ENCODE data around the gene LIPF.
"Not testable (repeated sequence)": the region's sequence is repeated elsewhere in the genome, so short reads cannot be mapped to it uniquely, and the experiment has no call there.

The LIPF gene, protein sequence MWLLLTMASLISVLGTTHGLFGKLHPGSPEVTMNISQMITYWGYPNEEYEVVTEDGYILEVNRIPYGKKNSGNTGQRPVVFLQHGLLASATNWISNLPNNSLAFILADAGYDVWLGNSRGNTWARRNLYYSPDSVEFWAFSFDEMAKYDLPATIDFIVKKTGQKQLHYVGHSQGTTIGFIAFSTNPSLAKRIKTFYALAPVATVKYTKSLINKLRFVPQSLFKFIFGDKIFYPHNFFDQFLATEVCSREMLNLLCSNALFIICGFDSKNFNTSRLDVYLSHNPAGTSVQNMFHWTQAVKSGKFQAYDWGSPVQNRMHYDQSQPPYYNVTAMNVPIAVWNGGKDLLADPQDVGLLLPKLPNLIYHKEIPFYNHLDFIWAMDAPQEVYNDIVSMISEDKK

DNA sequence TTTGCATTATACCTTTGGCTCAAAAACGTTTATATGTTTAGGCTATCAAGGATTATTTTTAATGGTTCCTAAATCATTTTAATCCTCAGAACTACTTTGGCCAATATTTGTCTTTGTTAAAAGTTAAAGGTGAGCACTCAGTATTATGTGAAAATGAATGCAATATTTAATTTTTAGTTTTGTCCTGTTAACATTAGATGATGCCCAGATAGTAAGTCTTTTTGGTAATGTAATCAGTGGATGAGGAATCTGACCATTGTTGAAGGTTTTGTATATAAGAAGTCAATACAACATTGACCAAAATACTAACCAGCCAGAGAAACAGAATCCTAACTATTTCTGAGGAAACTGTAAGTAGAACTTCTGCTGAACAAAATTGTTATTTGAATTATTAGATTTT, at the start of gene LIPF:
LIPF (plus strand) TSS at position 301 of the 400 bp plus-strand sequence. CDS start 2,856 bp downstream, outside the sequence.
- no peak for DNase-seq (ENCODE audit: low read depth in 2 of 2)

DNA sequence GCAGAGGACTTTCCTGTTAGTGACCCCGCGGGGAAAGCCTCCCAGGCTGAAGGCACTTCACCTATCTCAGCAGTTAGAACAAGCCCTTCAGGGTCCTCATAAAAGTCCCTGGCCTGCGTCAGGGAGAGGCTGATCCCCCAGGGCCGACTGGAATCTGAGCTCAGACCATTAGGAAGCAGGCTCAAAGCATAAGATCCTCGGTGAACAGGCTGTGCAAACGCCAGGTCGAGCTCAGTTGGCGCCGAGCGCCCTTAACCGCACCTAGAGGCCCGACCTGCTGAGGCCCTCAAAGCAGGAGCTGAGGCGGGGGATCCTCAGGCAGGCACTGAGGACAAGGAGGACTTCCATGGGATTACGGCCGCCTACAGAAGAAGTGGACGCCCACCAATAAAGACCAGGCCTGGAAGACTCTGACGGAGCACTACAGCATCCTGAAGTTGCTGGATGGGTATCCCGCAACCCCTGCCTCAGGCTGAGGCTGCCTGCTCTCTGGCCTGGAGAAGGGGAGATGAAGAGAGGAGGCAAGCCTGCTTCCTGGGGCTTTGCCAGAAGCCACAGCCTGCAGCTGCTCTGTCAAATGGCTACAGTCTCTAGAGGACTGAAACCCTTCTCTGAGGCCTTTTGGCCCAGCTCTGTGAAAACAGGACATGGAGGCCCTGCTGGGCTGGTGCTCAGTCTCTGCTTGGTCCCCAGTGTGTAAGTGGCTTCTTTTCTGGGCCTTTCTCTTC, 47.8 kb upstream of the LIPF start:
- no peak for DNase-seq (ENCODE audit: low read depth in 2 of 2)

GRCh38 chr10:88617772-88618300, 46.4 kb upstream of the LIPF start:
- no peak for DNase-seq (ENCODE audit: low read depth in 2 of 2)

DNA sequence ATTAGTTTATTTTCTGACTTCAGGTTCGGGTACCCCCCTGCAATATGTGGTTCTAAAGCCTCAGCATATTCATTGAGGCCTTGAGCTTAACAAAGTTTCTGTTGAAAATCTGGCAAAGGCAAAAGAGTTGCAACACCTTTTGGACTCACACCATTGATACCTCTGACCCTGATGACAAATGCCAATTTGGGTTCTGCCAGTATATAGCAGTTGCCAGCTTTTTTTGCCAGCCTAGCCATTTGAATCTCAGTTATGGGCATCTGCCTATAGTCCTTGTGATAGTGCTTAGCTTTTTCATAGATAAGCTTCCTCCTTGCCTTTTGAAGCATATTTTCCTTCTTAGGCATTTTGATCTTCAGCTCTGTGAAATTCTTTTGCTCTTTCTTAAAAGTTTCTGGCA, 45.7 kb upstream of the LIPF start:
- DNase-seq (ENCODE audit: low read depth in 2 of 2): no peak

- DNase-seq (ENCODE audit: low read depth in 2 of 2): no peak
Measured at GRCh38 chr10:88620441-88620840, 43.8 kb upstream of the LIPF start.

GRCh38 chr10:88623835-88624234, 40.4 kb upstream of the LIPF start:
- no peak for DNase-seq (ENCODE audit: low read depth in 2 of 2)

- no peak for DNase-seq (ENCODE audit: low read depth in 2 of 2)
Measured at GRCh38 chr10:88624840-88625239, 39.4 kb upstream of the LIPF start.

GRCh38 chr10:88640186-88640585, 24.1 kb upstream of the LIPF start:
- DNase-seq (ENCODE audit: low read depth in 2 of 2): no peak

DNA sequence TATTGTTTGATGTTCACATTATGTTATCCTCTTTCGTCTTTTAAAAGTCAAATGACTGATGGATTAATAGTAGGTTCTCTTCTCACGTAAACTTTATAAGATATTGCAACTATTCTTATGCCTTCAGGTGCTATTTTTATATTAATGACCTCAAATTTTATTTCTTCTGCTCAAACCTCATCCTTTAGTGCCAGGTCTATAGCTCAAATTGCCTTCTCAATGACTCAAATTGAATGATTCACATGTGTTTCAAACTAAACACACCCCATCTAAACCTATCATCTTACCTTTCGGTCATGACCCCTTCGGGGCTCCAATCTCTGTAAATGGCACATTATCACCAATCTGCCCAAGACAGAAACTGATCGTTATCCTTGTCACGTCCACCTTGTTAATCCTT, 22.0 kb upstream of the LIPF start:
- no peak for DNase-seq (ENCODE audit: low read depth in 2 of 2)

- DNase-seq (ENCODE audit: low read depth in 2 of 2): no peak
Measured at GRCh38 chr10:88642963-88643362, 21.3 kb upstream of the LIPF start.

DNA sequence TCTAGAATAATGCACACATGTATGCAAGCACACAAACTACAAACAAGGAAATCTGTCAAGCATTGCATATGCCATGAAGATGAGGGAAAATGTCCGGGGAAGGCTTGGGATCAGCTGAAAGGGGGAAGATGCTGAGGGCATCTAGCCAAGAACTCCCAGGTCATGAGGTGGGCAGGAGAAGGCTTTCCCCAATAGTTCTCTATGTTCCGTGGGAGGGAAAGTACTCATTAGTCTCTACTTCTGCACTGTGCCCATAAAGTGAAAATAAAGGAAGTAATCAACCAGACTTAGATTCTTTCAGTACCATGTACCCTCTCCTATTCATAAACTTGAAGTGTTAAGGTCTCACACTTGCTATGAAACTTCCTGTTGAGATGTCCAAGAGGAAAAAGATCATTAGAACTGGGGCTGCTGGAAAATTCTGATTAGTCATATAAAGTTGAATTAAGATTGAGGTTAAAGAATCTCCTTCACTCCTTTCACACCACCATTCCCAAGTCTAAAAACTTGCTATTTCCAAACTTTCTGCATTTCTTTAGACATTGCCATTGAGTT, 17.1 kb upstream of the LIPF start:
- DNase-seq (ENCODE audit: low read depth in 2 of 2): no peak

DNA sequence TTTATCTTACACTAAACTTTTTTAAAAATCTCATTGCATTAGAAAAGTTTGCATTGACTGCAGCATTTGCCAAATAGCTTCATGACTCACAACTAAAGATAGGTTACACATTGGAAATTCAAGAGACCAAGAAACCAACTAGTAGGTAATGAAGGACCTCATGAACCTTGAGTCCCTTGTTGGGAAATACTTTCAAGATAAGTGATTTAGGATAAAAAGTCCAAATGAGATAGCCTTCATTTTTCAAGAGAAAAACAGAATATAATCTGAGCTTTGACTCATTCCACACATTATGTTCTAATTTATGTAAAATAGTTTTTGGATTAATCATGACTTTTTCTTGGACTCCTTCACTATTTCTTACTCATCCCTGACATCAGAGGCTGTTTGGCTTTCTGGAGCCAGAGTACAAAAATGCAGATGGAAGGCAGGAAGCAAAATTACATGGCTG, 13.1 kb upstream of the LIPF start:
- DNase-seq (ENCODE audit: low read depth in 2 of 2): no peak

- no peak for DNase-seq (ENCODE audit: low read depth in 2 of 2)
Measured at GRCh38 chr10:88652616-88653015, 11.6 kb upstream of the LIPF start.

DNA sequence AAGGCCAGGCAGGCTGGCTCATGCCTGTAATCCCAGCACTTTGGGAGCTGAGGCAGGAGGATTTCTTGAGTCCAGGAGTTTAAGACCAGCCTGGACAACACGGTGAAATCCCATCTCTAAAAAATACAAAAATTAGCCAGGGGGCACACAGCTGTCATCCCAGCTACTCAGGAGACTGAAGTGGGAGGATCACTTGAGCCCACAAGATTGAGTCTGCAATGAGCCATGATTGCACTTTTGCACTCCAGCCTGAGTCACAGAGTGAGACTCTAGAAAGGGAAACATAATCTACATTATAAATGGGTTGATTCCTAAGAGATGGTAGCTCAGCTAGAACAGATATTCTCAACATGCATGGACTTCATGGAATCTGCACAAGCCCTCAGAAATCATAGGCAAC, 6.3 kb upstream of the LIPF start:
- DNase-seq (ENCODE audit: low read depth in 2 of 2): no peak

- DNase-seq (ENCODE audit: low read depth in 2 of 2): no peak
Measured at GRCh38 chr10:88659725-88660597, 4.3 kb upstream of the LIPF start.

DNA sequence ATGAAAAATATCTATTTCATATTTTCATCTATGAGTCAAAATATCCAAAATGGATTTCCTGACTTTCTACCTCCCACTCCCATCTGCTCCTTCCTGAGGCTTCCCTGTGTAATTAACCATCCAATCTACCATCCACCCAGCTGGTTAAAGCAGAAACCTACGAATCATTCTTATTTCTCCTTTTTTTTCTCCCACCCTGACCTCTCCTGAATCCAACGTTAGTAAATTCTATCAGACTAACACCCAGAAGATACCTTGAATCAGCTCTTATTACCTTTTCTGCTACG, 3.7 kb upstream of the LIPF start:
- no peak for DNase-seq (ENCODE audit: low read depth in 2 of 2)

GRCh38 chr10:88661018-88661417, 3.2 kb upstream of the LIPF start:
- no peak for DNase-seq (ENCODE audit: low read depth in 2 of 2)

- DNase-seq (ENCODE audit: low read depth in 2 of 2): no peak
Measured at GRCh38 chr10:88661577-88661976, 2.7 kb upstream of the LIPF start.

DNA sequence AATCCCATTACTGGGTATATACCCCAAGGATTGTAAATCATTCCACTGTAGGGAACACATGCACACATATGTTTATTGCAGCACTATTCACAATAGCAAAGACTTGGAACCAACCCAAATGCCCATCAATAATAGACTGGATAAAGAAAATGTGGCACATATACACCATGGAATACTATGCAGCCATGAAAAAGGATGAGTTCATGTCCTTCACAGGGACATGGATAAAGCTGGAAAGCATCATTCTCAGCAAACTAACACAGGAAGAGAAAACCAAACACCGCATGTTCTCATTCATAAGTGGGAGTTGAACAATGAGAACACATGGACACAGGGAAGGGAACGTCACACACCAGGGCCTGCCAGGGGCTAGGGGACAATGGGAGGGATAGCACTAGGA, 1.1 kb upstream of the LIPF start:
- not testable (repeated sequence) for DNase-seq (ENCODE audit: low read depth in 2 of 2)

GRCh38 chr10:88668465-88668864, 4.2 kb downstream of the LIPF start:
- DNase-seq (ENCODE audit: low read depth in 2 of 2): no peak

- DNase-seq (ENCODE audit: low read depth in 2 of 2): no peak
Measured at GRCh38 chr10:88670497-88670896, 6.3 kb downstream of the LIPF start.

- no peak for DNase-seq (ENCODE audit: low read depth in 2 of 2)
Measured at GRCh38 chr10:88672041-88672440, 7.8 kb downstream of the LIPF start.
